HG02623 (cell line): ENCODE results near the gene MAJIN.
"Not testable (repeated sequence)": the region's sequence is repeated elsewhere in the genome, so short reads cannot be mapped to it uniquely, and the experiment has no call there.

ENCODE experiments used
- ATAC-seq: cut with Tn5 transposase; IDR thresholded peaks from one replicate; pipeline ENCODE4 v1.9.1; 2021; ENCODE audit warnings: moderate library complexity; ENCODE audit not compliant: unreplicated experiment

Gene MAJIN

GRCh38 chr11:64971421-64972233 lies at the start of gene MAJIN:
Gene MAJIN, minus strand, starts transcription at chr11:64972108. Its CDS starts 12,703 bp downstream, at chr11:64959405.
- ATAC-seq: no peak

DNA sequence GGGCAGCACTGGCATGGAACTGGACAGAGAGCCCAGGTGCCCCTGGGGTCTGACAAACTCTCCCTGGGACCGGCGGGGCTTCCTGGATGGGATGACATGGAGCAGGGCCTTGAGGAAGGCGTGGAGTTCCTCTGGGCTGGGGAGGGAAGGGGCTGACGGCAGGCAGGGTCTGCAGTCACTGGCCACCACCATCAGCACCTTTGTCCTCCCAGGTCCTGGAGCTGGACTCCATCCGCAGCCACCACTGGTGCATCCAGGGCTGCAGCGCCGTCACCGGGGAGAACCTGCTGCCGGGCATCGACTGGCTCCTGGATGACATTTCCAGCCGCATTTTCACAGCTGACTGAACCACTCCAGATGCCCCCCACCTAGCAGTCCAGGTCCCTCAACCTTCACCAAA lies 49.6 kb upstream of the MAJIN start:
- ATAC-seq: no peak

- ATAC-seq: no peak
Measured at GRCh38 chr11:65021003-65021402, 49.1 kb upstream of the MAJIN start.

GRCh38 chr11:65019824-65020223 lies 47.9 kb upstream of the MAJIN start:
- ATAC-seq: no peak

DNA sequence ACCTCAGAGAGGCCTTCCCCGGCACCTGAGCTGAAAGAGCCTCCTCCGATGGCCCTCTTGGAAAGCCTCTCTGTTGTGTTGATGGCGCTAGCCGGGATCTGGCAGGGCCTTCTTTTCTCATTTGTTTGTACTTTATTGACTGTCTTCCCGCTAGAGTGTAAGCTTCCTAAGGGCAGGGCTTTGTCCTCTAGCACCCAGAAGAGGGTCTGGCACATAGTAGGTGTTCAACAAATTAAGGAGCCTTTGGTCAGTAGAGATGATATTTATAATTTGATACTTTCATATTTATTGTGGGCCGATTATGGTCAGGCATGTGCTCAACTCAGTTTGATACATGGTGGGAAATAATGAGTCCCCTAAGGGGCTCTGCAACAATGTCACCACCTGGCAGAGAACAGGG lies 46.0 kb upstream of the MAJIN start:
- no peak for ATAC-seq

- ATAC-seq: no peak
Measured at GRCh38 chr11:65016705-65017104, 44.8 kb upstream of the MAJIN start.

DNA sequence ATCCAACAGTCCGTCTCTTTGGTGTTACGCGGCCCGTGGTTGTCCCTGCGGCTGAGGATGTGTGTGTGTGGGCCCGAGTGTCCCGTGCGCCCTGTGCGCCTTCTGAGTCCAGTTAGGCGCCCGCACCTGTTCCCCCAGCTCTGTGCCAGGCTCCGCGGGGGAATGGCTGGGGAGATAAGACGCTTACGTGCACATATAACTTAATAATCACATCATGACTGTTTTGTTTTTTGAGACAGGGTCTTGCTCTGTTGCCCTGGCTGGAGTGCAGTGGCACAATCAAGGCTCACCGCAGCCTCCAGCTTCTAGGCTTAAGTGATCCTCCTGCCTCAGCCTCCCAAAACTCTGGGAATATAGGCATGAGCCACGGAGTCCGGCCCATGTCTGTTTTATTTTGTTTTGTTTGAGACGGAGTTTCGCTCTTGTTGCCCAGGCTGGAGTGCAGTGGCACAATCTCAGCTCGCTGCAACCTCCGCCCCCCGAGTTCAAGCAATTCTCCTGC lies 42.9 kb upstream of the MAJIN start:
- no peak for ATAC-seq

GRCh38 chr11:65013888-65014725 lies 42.2 kb upstream of the MAJIN start, which contains the start of gene ARL2:
Gene ARL2, plus strand, starts transcription at chr11:65014160. Its CDS starts 48 bp downstream, at chr11:65014208.
- ATAC-seq: peak; percentile 59

DNA sequence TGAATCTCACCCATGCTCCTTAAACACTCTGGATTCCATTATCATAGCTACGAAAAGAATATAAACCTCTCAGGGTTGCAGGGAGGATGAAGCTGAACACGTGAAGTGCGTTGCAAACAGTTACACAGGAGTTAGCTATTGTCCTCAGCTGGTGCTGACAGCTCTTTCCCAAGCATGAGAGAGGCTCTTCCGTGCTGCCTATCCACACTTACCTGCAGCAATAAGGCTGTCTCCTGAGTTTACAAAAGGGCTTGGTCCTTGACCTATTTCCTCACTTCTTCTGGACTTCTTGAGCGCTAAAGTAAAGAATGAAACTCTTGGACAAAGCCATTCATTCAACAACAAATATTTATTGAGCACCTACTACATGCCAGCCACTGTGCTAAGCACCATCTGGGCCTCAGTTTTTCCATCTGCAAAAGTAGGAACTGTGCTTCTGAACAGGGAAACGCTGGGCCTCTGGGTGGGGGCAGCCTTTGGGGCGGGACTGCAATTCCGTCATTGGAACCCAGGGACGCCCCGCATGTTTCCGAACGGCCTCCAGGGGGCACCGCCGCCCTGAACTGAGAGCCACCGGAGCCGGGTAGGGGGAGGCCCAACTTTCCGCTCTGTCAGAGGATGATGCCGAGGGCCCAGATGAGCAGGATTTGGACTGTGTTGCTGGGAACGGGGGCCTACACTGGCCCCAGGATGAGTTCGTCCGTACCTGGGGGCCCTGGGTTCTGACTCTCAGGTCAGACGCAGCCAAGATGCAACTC lies 41.4 kb upstream of the MAJIN start:
- ATAC-seq: peak; percentile 52

DNA sequence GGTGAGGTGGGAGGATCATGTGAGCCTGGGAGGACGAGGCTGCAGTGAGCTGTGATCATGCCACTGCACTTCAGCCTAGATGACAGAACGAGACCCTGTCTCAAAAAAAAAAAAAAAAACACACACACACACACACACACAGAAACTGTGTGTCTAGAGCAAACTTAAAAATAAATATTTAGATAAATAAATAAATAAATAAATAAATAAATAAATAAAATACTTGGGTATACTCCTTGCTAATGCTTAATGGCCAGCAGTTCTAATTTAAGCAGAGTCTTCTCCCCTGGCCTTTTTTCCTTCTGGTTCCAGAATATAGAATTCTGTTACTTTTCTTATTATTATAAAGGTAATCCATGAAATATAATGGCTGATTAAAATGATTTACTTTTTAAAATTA lies 37.0 kb upstream of the MAJIN start:
- no peak for ATAC-seq

- no peak for ATAC-seq
Measured at GRCh38 chr11:65008016-65008415, 36.1 kb upstream of the MAJIN start.

DNA sequence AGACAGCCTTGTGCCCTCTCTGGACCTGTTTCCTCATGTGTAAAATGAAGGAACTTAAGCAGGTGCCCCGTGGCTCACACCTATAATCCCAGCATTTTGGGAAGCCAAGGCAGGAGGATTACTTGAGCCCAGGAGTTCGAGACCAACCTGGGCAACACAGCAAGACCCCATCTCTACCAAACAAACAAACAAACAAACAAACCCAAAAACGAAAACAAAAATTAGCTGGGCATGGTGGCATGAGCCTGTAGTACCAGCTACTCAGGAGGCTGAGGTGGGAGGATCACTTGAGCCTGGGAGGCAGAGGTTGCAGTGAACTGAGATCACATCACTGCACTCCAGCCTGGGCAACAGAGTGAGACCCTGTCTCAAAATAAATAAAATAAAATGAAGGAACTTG lies 32.1 kb upstream of the MAJIN start:
- not testable (repeated sequence) for ATAC-seq

GRCh38 chr11:65003282-65003681 lies 31.4 kb upstream of the MAJIN start:
- ATAC-seq: no peak

DNA sequence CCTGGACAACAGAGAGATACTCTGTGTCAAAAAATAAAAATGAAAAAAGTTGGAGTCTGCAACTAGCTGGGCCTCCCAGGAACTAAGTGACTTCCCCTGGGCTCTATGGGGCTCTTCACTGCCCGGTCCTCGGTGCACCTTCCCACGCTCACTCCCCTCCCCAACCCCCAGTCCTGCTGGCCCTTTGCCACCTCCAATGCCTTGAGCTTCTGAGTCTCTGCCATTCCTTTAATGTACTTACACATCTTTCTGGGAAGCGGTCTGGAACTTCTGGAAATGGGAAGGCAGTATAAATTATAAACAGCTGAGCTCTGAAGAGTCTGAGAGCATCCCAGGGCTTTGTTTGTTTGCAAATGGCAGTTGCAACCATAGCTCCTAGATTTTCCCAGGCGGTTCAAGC lies 30.8 kb upstream of the MAJIN start:
- ATAC-seq: no peak

DNA sequence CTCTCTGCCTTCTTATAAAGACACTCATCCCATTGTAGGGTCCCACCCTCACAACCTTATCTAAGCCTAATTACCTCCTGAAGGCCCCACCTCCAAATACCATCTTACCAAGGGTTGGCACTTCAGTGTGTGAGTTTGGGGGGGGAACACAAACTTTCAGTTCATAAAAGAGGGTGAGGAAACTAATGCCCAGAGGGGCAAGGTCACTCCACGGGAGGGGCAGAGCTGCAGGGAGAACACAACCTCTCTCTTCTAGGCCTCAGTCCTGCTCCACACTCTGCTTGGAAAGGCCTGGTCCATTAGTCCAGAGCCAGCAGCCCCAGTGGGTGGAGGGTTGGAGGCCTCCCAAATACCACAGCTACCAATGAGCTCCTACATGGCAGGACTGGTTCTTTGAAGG lies 27.6 kb upstream of the MAJIN start:
- no peak for ATAC-seq

DNA sequence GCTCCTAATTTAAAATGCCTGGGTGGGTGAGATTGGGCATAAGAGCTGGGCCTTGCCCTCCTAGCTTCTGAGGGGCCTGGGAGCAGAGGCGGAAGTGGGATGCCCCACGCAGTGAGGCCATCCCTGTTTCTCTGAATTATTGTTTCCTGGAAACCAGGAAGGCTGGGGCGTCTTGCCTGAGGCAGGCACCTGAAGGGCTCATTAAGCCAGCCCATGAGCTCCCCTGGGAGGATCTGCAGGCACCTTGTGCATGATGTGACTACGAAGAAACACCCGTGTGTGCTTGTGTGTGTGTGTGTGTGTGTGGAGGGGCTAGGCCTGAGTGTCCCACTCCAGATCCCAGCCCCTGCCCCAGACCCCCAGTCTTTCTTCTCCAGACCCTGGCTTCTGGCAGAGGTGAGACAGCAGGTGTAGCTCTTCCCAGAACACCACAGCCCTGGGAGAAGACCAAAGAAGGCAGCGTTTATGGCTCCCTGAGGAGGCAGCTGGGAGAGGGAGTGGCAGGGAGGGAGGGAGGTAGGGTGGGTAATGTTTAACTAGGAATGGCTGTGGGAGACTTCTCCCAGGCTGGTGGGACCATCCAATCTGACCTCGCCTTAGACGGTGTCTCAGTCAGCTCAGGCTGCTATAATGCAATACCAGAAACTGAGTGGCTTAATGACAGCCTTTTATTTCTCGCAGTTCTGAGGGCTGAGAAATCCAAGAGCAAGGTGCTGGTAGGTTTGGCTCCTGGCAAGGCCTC lies 27.0 kb upstream of the MAJIN start:
- ATAC-seq: no peak

GRCh38 chr11:64998141-64998540 lies 26.2 kb upstream of the MAJIN start:
- ATAC-seq: no peak

DNA sequence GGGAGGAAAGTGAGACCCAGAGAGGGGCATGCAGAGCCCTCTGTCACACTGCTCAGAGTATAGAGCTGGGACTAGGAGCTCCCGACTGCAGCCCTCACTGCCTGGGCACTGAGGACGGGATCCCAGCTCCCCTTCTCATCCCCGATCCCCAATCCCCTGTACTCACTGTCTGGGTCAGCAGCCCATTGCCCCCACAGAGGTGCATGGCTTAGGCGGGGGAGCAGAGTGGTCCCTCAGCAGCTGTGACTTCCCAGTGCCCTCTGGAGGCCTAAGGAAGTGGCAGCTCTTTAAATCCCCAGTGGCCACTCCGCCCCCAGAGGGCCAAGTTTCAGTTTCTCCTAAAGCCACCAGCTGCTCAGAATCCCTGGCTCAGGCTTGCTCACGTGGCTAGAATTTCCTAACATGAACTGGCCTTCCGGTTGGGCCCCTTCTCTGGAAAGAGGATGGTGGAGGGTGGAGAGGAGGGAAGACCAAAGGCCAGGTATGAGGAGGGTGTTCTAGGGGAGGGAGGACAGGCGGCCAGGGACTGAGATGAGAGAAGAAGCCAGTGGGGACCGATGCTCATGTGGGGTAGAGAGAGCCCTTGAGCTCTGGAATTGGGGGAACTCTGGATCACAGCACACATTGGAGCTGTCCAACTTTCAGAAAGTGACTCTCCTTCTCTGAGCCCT lies 24.9 kb upstream of the MAJIN start, which contains the start of gene BATF2:
TSS of gene BATF2 (minus strand) at position 262 of the 671 bp plus-strand sequence. CDS start at position 205, 57 bp downstream.
- no peak for ATAC-seq

- ATAC-seq: no peak
Measured at GRCh38 chr11:64996327-64996709, 24.4 kb upstream of the MAJIN start.

- ATAC-seq: no peak
Measured at GRCh38 chr11:64994318-64994717, 22.4 kb upstream of the MAJIN start.
